Activated T-cell treated with anti-CD3 and anti-CD28 coated beads, Interleukin-2, amount 50 U/mL, for 48 hours (primary cell): ENCODE measurements around the gene KCNK15.

Source experiments
- DNase-seq, 2 experiments: peaks; one replicate each; pipeline ENCODE4 v3.0.0-alpha.2; 2020

Gene KCNK15

GRCh38 chr20:44715499-44716308, 30.0 kb upstream of the KCNK15 start:
- DNase-seq: no peak

- DNase-seq: no peak
Measured at GRCh38 chr20:44716309-44717106, 29.2 kb upstream of the KCNK15 start.

- DNase-seq: no peak
Measured at GRCh38 chr20:44717986-44718385, 27.7 kb upstream of the KCNK15 start.

- DNase-seq: no peak
Measured at GRCh38 chr20:44719841-44720240, 25.8 kb upstream of the KCNK15 start.

GRCh38 chr20:44720621-44720996, 25.1 kb upstream of the KCNK15 start:
- no peak for DNase-seq

- DNase-seq: no peak
Measured at GRCh38 chr20:44720997-44721784, 24.5 kb upstream of the KCNK15 start.

- no peak for DNase-seq
Measured at GRCh38 chr20:44721785-44722054, 23.9 kb upstream of the KCNK15 start.

- DNase-seq: no peak
Measured at GRCh38 chr20:44722990-44723389, 22.7 kb upstream of the KCNK15 start.

GRCh38 chr20:44723391-44723790, 22.3 kb upstream of the KCNK15 start:
- no peak for DNase-seq

GRCh38 chr20:44723798-44724362, 21.8 kb upstream of the KCNK15 start:
- no peak for DNase-seq

GRCh38 chr20:44724423-44725091, 21.1 kb upstream of the KCNK15 start:
- no peak for DNase-seq

GRCh38 chr20:44725837-44726236, 19.8 kb upstream of the KCNK15 start:
- DNase-seq: no peak

- no peak for DNase-seq
Measured at GRCh38 chr20:44727039-44727438, 18.6 kb upstream of the KCNK15 start.

- DNase-seq: no peak
Measured at GRCh38 chr20:44727651-44728050, 18.0 kb upstream of the KCNK15 start.

GRCh38 chr20:44728801-44729443, 16.7 kb upstream of the KCNK15 start:
- DNase-seq: no peak

- no peak for DNase-seq
Measured at GRCh38 chr20:44730441-44730840, 15.2 kb upstream of the KCNK15 start.

GRCh38 chr20:44731657-44732056, 14.0 kb upstream of the KCNK15 start:
- DNase-seq: no peak

- DNase-seq: no peak
Measured at GRCh38 chr20:44732327-44732726, 13.3 kb upstream of the KCNK15 start.

GRCh38 chr20:44733341-44734069, 12.2 kb upstream of the KCNK15 start:
- peak; percentile 69 to 77 for DNase-seq

- DNase-seq: no peak
Measured at GRCh38 chr20:44734938-44735337, 10.7 kb upstream of the KCNK15 start.

GRCh38 chr20:44735816-44736169, 9.9 kb upstream of the KCNK15 start:
- DNase-seq: no peak
